Astrocyte of the cerebellum (primary cell): ENCODE data around the gene KCNH4.

Source experiments
- DNase-seq: peaks from one replicate; pipeline ENCODE4 v3.0.0-alpha.2; 2011; ENCODE audit warnings: low read depth
- H3K4me3 ChIP-seq: 2 replicates; pipeline ENCODE4 v1.5.1; 2011; ENCODE audit warnings: mild to moderate bottlenecking, low read depth, low read length, moderate library complexity
- CTCF ChIP-seq: IDR thresholded peaks from 2 replicates; pipeline ENCODE4 v1.5.1; 2012; ENCODE audit warnings: low read length, low read depth, moderate library complexity, mild to moderate bottlenecking; ENCODE audit errors: missing control alignments
- in situ Hi-C: cut with HindIII; loops from 2 replicates; pipeline ENCODE4 v1.10.0; 2017; ENCODE audit warnings: low sequenced_read_pairs

KCNH4 gene

GRCh38 chr17:42193216-42193968 is 12.4 kb upstream of the KCNH4 start:
- DNase-seq, result no peak
- no peak for TF ChIP-seq CTCF
- in situ Hi-C loops, result no loop called here
- H3K4me3 ChIP-seq, result peak overlapping the region; percentile 48

GRCh38 chr17:42192189-42193126 is 11.5 kb upstream of the KCNH4 start:
- no peak for DNase-seq
- TF ChIP-seq CTCF, result no peak
- in situ Hi-C loops, result no loop called here

GRCh38 chr17:42191275-42191608 is 10.3 kb upstream of the KCNH4 start:
- in situ Hi-C loops, result no loop called here
- no peak for DNase-seq
- no peak overlapping the region for H3K4me3 ChIP-seq
- no peak for TF ChIP-seq CTCF

More at GRCh38 chr17:42192189-42193126, 11.5 kb upstream of the KCNH4 start:
- no peak overlapping the region for H3K4me3 ChIP-seq

GRCh38 chr17:42190491-42191274 is 9.7 kb upstream of the KCNH4 start:
- no peak overlapping the region for H3K4me3 ChIP-seq

GRCh38 chr17:42189651-42189965 is 8.7 kb upstream of the KCNH4 start:
- H3K4me3 ChIP-seq, result no peak overlapping the region

More at GRCh38 chr17:42190491-42191274, 9.7 kb upstream of the KCNH4 start:
- TF ChIP-seq CTCF, result no peak
- no peak for DNase-seq
- in situ Hi-C loops, result no loop called here

More at GRCh38 chr17:42189651-42189965, 8.7 kb upstream of the KCNH4 start:
- no peak for DNase-seq
- no peak for TF ChIP-seq CTCF
- in situ Hi-C loops, result no loop called here
